ENCODE measurements around the gene HSPB9. TPM values are rescaled to one million over a fixed set of nuclear protein-coding genes. Genes with fewer than 3 reads are reported as not detected.

Gene HSPB9
- total RNA-seq: not detected

- H3K4me3 Mint-ChIP-seq: peak within 1 kb of the TSS; percentile 56
- H3K27ac Mint-ChIP-seq: no peak within 1 kb of the TSS
- intact Hi-C loops (cut with micrococcal nuclease): no loop called here
- peaks cover 24% of the 10 kb centered on the region for H3K4me1 Mint-ChIP-seq (ENCODE audit: low read depth)
- peaks cover 23% of the 10 kb centered on the region for H3K36me3 Mint-ChIP-seq
- H3K27me3 Mint-ChIP-seq: no peaks in the 10 kb centered on the region
- ChIA-PET CTCF (interaction anchor here (1.2 to 1.9 kb wide), 2 partner anchors 8 to 9 kb away, joined by 5 to 7 read pairs; no protein-coding TSS in a partner anchor), POLR2A (interaction anchor here (2.8 kb wide), 1 partner anchor 11 kb away, joined by 16 read pairs; the partner anchor contains the start of gene DHX58)
- DNase-seq: no peak
- no peaks in the 10 kb centered on the region for H3K9me3 Mint-ChIP-seq
These were observed at the start of gene HSPB9 for GRCh38 chr17:42122371-42123303. TSS of gene HSPB9 (plus strand) at chr17:42122804. CDS start at chr17:42122851, 47 bp downstream.

GRCh38 chr17:42075789-42076188 is 46.8 kb upstream of the HSPB9 start:
- Mint-ChIP-seq H3K27me3 (peaks cover 21% of the 10 kb centered on the region), H3K9me3 (no peaks in the 10 kb centered on the region), H3K27ac (no peak overlapping the region), H3K4me1 (ENCODE audit: low read depth) (no peaks in the 10 kb centered on the region), H3K4me3 (no peak overlapping the region), H3K36me3 (no peaks in the 10 kb centered on the region)
- POLR2A ChIA-PET: no interaction called here
- no peak for DNase-seq
- CTCF ChIA-PET: no interaction called here
- intact Hi-C loops (cut with micrococcal nuclease): no loop called here

GRCh38 chr17:42076797-42077559 is 45.6 kb upstream of the HSPB9 start:
- no peak overlapping the region for H3K27ac Mint-ChIP-seq
- intact Hi-C loops (cut with micrococcal nuclease): no loop called here
- H3K36me3 Mint-ChIP-seq: no peaks in the 10 kb centered on the region
- H3K9me3 Mint-ChIP-seq: no peaks in the 10 kb centered on the region
- H3K4me1 Mint-ChIP-seq (ENCODE audit: low read depth): no peaks in the 10 kb centered on the region
- peaks cover 12% of the 10 kb centered on the region for H3K27me3 Mint-ChIP-seq
- POLR2A ChIA-PET: no interaction called here
- DNase-seq: no peak
- CTCF ChIA-PET: interaction anchor here (0.6 to 1.8 kb wide), 3 partner anchors 9 to 12 kb away, joined by 3 to 7 read pairs (median 3); no protein-coding TSS in a partner anchor
- H3K4me3 Mint-ChIP-seq: no peak overlapping the region

GRCh38 chr17:42077755-42078154 is 44.8 kb upstream of the HSPB9 start:
- POLR2A ChIA-PET: no interaction called here
- H3K9me3 Mint-ChIP-seq: no peaks in the 10 kb centered on the region
- intact Hi-C loops (cut with micrococcal nuclease): no loop called here
- no peaks in the 10 kb centered on the region for H3K36me3 Mint-ChIP-seq
- peaks cover 10% of the 10 kb centered on the region for H3K27me3 Mint-ChIP-seq
- H3K4me1 Mint-ChIP-seq (ENCODE audit: low read depth): no peaks in the 10 kb centered on the region
- CTCF ChIA-PET: interaction anchor here (1.0 to 1.8 kb wide), 2 partner anchors 10 to 12 kb away, joined by 3 to 7 read pairs; no protein-coding TSS in a partner anchor
- no peak overlapping the region for H3K4me3 Mint-ChIP-seq
- no peak for DNase-seq
- H3K27ac Mint-ChIP-seq: no peak overlapping the region

GRCh38 chr17:42078396-42079043 is 44.1 kb upstream of the HSPB9 start:
- peaks cover 4% of the 10 kb centered on the region for H3K27me3 Mint-ChIP-seq
- no peaks in the 10 kb centered on the region for H3K4me1 Mint-ChIP-seq (ENCODE audit: low read depth)
- no peak overlapping the region for H3K4me3 Mint-ChIP-seq
- intact Hi-C loops (cut with micrococcal nuclease): no loop called here
- H3K27ac Mint-ChIP-seq: no peak overlapping the region
- H3K9me3 Mint-ChIP-seq: no peaks in the 10 kb centered on the region
- ChIA-PET CTCF (interaction anchor here (0.6 kb wide), 1 partner anchor 406 kb away, joined by 3 read pairs; no protein-coding TSS in a partner anchor), POLR2A (no interaction called here)
- H3K36me3 Mint-ChIP-seq: no peaks in the 10 kb centered on the region
- DNase-seq: no peak

GRCh38 chr17:42079541-42079940 is 43.1 kb upstream of the HSPB9 start:
- Mint-ChIP-seq H3K27ac (no peak overlapping the region), H3K36me3 (no peaks in the 10 kb centered on the region), H3K4me1 (ENCODE audit: low read depth) (no peaks in the 10 kb centered on the region), H3K4me3 (no peak overlapping the region), H3K9me3 (no peaks in the 10 kb centered on the region), H3K27me3 (no peaks in the 10 kb centered on the region)
- intact Hi-C loops (cut with micrococcal nuclease): no loop called here
- DNase-seq: no peak
- ChIA-PET CTCF (no interaction called here), POLR2A (no interaction called here)

- no peak overlapping the region for H3K4me3 Mint-ChIP-seq
- POLR2A ChIA-PET: no interaction called here
- CTCF ChIA-PET: no interaction called here
These were observed 41.0 kb upstream of the HSPB9 start for GRCh38 chr17:42081516-42082129.

GRCh38 chr17:42087042-42087701 is 35.4 kb upstream of the HSPB9 start:
- POLR2A ChIA-PET: no interaction called here
- Mint-ChIP-seq H3K4me3 (no peak overlapping the region), H3K4me1 (ENCODE audit: low read depth) (no peaks in the 10 kb centered on the region), H3K9me3 (no peaks in the 10 kb centered on the region), H3K27ac (no peak overlapping the region), H3K36me3 (no peaks in the 10 kb centered on the region), H3K27me3 (peaks cover 7% of the 10 kb centered on the region)
- no peak for DNase-seq
- intact Hi-C loops (cut with micrococcal nuclease): no loop called here
- CTCF ChIA-PET: interaction anchor here (0.8 to 1.9 kb wide), 3 partner anchors 14 to 299 kb away, joined by 3 to 7 read pairs (median 3); partner anchors contain the start of gene NKIRAS2

More at GRCh38 chr17:42081516-42082129, 41.0 kb upstream of the HSPB9 start:
- no peaks in the 10 kb centered on the region for H3K36me3 Mint-ChIP-seq
- intact Hi-C loops (cut with micrococcal nuclease): no loop called here
- H3K27ac Mint-ChIP-seq: no peak overlapping the region
- no peaks in the 10 kb centered on the region for H3K4me1 Mint-ChIP-seq (ENCODE audit: low read depth)
- H3K9me3 Mint-ChIP-seq: no peaks in the 10 kb centered on the region
- no peaks in the 10 kb centered on the region for H3K27me3 Mint-ChIP-seq
- no peak for DNase-seq

GRCh38 chr17:42087736-42088705 is 34.6 kb upstream of the HSPB9 start:
- H3K27ac Mint-ChIP-seq: no peak overlapping the region
- no peaks in the 10 kb centered on the region for H3K4me1 Mint-ChIP-seq (ENCODE audit: low read depth)
- no peaks in the 10 kb centered on the region for H3K36me3 Mint-ChIP-seq
- no peak overlapping the region for H3K4me3 Mint-ChIP-seq
- DNase-seq: no peak
- intact Hi-C loops (cut with micrococcal nuclease): no loop called here
- ChIA-PET POLR2A (no interaction called here), CTCF (interaction anchor here (0.8 to 1.9 kb wide), 3 partner anchors 13 to 299 kb away, joined by 3 to 7 read pairs (median 3); partner anchors contain the start of gene NKIRAS2)
- peaks cover 7% of the 10 kb centered on the region for H3K27me3 Mint-ChIP-seq
- no peaks in the 10 kb centered on the region for H3K9me3 Mint-ChIP-seq

- Mint-ChIP-seq H3K9me3 (no peaks in the 10 kb centered on the region), H3K27ac (no peak overlapping the region), H3K4me1 (ENCODE audit: low read depth) (no peaks in the 10 kb centered on the region), H3K36me3 (no peaks in the 10 kb centered on the region), H3K27me3 (peaks cover 7% of the 10 kb centered on the region), H3K4me3 (no peak overlapping the region)
- intact Hi-C loops (cut with micrococcal nuclease): no loop called here
- CTCF ChIA-PET: no interaction called here
- no peak for DNase-seq
- POLR2A ChIA-PET: no interaction called here
These were observed 33.9 kb upstream of the HSPB9 start for GRCh38 chr17:42088736-42089135.
